UCSD-AML1 (cell line): Measurements from ENCODE around the gene MS4A18.

Experiments
- DNase-seq: peaks from one replicate; lab custom pipeline; 2025; ENCODE audit not compliant: unreplicated experiment; lab: John Stamatoyannopoulos, UW

Gene MS4A18

GRCh38 chr11:60764879-60765278 lies 40.4 kb downstream of the MS4A18 start:
- DNase-seq: no peak

DNA sequence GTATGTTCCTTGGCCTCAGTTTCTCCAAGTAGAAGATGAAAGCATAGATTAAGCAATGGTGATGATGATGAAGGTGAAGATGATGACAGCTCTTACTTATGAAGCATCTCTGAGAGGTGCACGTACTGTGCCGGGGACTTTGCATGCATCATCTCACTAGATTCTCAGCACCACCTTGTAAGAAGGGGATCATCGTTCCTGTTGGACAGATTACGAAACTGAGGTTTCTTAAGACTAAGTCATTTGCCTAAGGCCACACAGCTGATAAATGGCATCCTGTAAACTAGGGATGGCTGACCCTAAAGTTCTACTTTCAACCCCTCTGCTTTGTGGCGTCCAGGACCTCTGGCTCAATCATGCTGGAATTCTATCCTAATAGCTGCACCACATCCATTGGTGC lies 40.8 kb downstream of the MS4A18 start:
- no peak for DNase-seq

- no peak for DNase-seq
These were observed 42.0 kb downstream of the MS4A18 start for GRCh38 chr11:60766547-60766946.

GRCh38 chr11:60767388-60767811 lies 42.9 kb downstream of the MS4A18 start:
- no peak for DNase-seq

DNA sequence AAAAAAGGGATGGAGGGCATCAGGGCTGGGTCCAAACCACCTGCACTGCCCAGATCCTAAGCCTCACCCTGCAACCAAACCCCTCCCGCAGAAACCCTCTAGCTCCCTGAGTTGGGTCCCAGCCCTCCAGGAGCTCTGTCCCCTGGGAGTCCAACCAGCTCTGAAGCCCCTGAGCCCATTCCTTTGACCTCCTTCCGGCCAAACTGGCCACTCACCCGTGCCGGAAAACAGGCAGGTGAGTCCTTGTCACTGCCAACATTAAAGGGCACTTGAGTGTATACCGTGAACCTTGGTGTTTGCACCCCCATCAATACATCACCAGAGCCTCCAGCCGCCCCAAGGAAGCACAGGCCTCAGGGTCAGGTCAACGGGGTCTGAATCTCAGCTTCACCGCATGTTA lies 43.7 kb downstream of the MS4A18 start:
- no peak for DNase-seq

GRCh38 chr11:60769273-60769672 lies 44.8 kb downstream of the MS4A18 start:
- DNase-seq: no peak

DNA sequence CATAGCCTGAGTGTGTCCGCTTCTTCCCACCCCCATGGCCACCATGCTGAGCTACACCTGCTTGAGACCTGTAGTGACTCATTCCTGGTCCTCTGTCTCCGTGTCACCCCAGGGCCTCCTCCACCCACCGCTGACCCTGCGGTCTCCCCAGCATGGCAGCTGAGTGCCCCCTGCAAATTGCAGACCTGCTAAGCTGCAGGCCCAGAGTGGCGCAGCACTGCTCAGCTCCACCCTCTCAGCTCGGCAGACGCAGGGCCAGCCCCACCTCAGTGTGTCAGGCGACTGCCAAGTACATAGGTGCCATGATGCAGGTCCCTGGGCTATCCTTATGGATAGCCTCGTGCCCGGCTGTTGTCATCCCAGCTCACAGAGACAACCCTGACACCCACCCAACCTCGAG lies 45.3 kb downstream of the MS4A18 start:
- DNase-seq: no peak

DNA sequence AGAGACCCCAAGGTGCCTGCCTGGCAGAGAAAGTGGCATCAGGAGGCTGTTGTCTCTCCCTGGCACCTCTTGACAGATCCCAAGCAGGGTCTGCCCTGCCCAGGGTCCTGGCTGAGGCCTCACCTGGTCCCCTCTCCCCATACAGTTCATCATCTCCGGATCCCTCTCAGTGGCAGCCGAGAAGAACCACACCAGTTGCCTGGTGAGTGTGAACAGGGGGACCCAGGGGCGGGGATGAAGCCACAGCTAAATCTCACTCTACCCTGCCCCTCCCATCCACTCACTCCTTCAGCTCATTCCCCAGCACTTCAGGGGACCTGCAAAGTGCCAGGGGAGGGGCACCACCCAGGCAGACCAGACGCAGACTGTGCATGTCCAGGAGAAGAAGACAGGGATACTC lies 46.6 kb downstream of the MS4A18 start:
- no peak for DNase-seq

GRCh38 chr11:60771879-60772525 lies 47.5 kb downstream of the MS4A18 start:
- DNase-seq: no peak

DNA sequence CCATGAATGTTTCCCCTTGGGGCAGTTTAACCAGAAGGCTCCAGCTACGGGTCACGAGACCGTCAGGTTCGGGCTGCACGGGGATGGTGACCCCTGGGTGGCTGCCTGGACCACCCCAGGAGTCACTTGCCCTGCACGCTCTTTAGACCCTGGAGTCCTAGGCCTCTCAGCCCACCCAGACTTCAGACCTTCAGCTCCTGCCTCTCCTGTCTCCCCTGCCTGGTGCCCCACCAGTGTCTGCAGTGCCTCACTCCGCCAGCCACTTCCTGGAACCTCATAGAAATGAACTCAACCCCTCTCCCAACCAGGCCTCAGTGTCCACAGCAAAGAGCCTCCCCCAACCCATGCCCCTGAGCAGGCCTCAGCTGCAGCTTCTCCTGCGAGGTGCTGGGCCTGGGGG lies 48.1 kb downstream of the MS4A18 start:
- no peak for DNase-seq

- no peak for DNase-seq
These were observed 50.2 kb downstream of the MS4A18 start for GRCh38 chr11:60774726-60775125.

DNA sequence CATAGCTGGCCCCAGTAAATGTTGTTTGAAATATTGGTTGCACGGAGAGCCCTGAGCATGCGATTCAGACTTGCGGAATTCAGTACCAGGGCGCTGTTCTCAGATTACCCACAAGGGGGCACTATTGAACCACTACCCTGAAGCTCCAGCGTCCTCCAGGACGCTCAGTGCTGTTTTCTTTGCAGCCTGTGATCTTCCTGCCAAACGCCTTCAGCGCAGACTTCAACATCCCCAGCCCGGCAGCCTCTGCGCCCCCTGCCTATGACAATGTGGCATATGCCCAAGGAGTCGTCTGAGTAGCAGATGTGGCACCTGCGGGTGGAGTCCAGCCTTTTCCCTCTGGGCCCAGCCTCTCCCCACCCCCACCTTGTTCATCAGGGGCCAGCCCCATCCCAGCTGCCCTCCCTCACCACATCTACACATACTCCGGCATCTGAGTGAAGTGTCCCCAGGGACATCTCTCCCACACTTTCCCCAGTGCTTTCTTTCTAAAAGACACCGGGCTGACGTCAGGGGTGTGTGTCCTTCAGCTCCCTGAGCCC lies 51.0 kb downstream of the MS4A18 start:
- peak; percentile 86 for DNase-seq

DNA sequence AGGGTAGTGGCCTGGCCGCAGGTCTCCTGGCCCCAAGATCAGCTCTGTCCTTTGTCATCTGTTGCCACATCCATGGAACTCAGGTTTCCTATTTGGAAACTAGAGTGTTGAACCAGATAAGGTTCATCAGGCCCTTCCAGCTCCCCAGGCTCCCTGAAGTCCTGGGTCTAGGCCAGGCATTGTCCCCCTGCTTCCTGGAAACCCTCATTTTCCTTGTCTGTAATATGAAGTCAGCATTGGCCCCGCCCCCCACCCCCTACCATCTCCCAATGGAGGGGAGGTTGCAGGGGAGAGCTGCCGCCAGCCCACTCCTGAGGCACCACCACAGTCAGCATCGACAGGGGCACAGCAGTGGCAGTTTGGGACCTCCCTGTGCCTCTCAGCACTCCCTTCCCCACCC lies 51.6 kb downstream of the MS4A18 start:
- no peak for DNase-seq

DNA sequence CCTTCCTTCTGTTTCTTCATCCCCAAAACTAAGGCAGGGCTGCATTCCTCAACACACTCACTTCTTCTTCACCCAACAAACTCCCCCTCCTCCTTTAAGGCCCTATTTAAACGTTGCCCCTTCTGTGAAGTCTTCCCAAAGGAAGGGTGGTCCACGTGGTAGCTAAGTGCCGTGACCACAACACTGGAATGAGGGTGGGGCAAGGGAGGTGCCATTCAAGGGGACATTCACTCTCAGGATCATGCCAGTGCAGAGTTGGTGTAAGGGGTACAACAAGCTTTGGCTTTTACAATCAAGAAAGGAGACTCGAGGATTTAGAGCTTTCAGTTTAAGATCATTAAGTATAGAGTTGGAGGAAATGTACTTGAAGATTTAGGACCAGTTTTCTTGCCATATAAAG lies 52.6 kb downstream of the MS4A18 start:
- no peak for DNase-seq

- DNase-seq: no peak
These were observed 53.1 kb downstream of the MS4A18 start for GRCh38 chr11:60777572-60777971.

- no peak for DNase-seq
These were observed 55.5 kb downstream of the MS4A18 start for GRCh38 chr11:60780065-60780464.

- DNase-seq: no peak
These were observed 56.3 kb downstream of the MS4A18 start for GRCh38 chr11:60780774-60781173.

DNA sequence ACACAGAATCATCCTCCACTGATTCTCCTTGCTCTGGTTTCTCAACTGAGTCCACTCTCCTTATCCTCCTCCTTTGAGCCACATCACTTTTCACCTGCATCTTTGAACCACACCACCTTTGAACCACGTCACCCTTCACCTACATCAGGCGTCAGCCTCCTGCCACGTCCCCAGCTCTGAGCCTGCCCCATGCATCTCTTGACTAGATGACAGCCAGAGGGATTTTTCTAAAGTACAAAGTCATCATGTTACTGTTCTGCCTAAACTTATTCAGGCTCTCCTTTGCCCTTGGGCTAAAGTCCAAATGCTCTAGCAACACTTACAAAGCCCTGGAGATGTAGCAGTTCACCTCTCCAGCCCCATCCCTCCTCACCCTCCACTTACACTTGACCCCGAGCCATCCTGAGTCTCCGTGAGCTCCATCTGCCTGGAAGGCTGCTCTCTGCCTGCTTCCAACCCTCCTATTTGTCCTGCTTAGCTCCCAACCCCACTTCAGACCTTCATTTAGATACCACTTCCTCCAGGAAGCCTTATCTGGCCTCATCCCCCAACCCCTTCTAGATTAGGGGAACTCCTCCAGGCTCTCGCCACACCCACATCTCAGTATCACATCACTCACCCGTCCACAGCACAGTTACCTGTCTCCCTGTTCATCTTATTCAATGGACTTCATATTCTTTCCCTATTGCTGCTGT lies 56.9 kb downstream of the MS4A18 start:
- no peak for DNase-seq

DNA sequence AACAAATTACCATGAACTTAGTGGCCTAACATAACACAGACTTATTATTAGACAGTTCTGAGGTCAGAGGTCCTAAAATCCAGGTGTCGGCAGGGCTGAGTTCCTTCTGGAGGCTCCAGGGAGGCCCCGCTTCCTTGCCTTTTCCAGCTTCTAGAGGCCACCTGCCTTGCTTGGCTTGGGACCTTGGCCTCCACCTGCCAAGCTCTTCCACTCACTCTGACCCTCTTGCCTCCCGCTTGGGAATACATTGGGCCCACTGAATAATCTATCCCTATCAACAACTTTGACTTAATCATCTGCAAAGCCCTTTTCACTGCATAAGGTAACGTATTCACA lies 57.4 kb downstream of the MS4A18 start:
- no peak for DNase-seq

DNA sequence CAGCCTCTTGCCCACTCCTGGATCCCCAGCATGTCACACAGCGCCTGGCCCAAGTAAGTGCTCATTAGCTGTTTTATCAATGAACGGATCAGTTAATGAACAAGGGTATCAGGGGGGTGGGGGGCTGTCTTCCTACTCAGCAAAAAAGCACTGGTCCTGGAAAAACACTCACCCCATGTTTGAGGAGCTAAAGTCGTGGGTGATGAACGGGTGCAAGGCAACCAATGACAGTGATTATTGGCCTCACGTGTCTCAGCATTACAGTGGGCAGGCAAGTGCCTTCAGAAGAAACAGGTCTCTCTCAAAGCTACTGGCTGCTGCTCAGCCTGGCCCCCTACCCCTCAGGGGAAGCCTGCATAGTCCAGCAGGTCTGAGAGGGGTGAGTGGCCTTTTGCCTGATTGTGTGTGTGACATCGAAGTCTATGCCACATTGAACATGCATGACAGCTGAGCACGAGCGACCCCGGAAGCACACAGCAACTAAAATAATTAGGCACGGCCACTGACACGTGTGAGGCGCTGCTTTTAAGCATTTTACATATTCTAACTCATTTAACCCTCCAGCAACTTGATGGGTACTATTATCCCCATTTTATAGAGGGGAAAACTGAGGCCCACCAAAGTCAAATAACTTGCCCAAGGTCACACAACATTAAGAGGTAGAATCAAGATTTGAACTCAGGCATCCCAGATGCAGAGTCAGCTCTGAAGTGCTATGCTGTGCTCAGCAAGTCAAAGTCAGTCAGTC lies 58.0 kb downstream of the MS4A18 start:
- DNase-seq: no peak

GRCh38 chr11:60783141-60783484 lies 58.6 kb downstream of the MS4A18 start:
- DNase-seq: no peak

DNA sequence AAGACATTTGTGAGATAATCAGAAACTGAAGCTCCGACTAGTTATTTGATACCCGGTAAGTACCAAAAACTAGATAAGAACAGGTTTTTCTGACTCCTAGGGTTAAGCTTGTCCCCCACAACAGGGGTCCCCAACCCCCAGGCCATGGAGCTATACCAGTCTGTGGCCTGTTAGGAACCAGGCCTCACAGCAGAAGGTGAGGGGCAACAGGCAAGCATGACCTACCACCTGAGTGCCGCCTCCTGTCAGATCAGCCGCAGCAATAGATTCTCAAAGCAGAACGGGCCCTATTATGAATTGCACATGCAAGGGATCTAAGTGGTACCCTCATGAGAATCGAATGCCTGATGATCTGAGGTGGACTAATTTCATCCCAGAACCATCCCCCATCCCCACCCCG lies 59.4 kb downstream of the MS4A18 start:
- no peak for DNase-seq
